ENCODE measurements around the gene GPER1. TPM values are rescaled to one million over a fixed set of nuclear protein-coding genes. Genes with fewer than 3 reads are reported as not detected.

GPER1 gene
- total RNA-seq, 2 donors from 2014 or later, result 5.5 to 6.6 TPM

- DNase-seq (ENCODE audit: low spot score), result no peak
- intact Hi-C loops (cut with DNase I), result no loop called here
Measured at GRCh38 chr7:1097120-1097504, 9.2 kb downstream of the GPER1 start.

- DNase-seq (ENCODE audit: low spot score), result no peak
- intact Hi-C loops (cut with DNase I), result no loop called here
Measured at GRCh38 chr7:1098243-1099153, 10.6 kb downstream of the GPER1 start.

GRCh38 chr7:1099154-1099542 lies 11.2 kb downstream of the GPER1 start:
- intact Hi-C loops (cut with DNase I), result no loop called here
- DNase-seq (ENCODE audit: low spot score), result no peak

- intact Hi-C loops (cut with DNase I), result no loop called here
- no peak for DNase-seq (ENCODE audit: low spot score)
Measured at GRCh38 chr7:1099637-1100036, 11.7 kb downstream of the GPER1 start.

- intact Hi-C loops (cut with DNase I), result no loop called here
- no peak for DNase-seq (ENCODE audit: low spot score)
Measured at GRCh38 chr7:1100386-1100785, 12.5 kb downstream of the GPER1 start.

GRCh38 chr7:1100834-1101562 lies 13.1 kb downstream of the GPER1 start:
- intact Hi-C loops (cut with DNase I), result no loop called here
- DNase-seq (ENCODE audit: low spot score), result no peak

GRCh38 chr7:1101563-1102431 lies 13.9 kb downstream of the GPER1 start:
- intact Hi-C loops (cut with DNase I), result no loop called here
- DNase-seq (ENCODE audit: low spot score), result no peak

- intact Hi-C loops (cut with DNase I), result no loop called here
- DNase-seq (ENCODE audit: low spot score), result no peak
Measured at GRCh38 chr7:1103009-1103788, 15.3 kb downstream of the GPER1 start.

- intact Hi-C loops (cut with DNase I), result no loop called here
Measured at GRCh38 chr7:1103789-1104515, 16.0 kb downstream of the GPER1 start.

GRCh38 chr7:1104516-1105179 lies 16.7 kb downstream of the GPER1 start:
- no peak for DNase-seq (ENCODE audit: low spot score)
- intact Hi-C loops (cut with DNase I), result no loop called here

More at GRCh38 chr7:1103789-1104515, 16.0 kb downstream of the GPER1 start:
- DNase-seq (ENCODE audit: low spot score), result peak; percentile 63

- intact Hi-C loops (cut with DNase I), result no loop called here
- DNase-seq (ENCODE audit: low spot score), result no peak
Measured at GRCh38 chr7:1105189-1105588, 17.3 kb downstream of the GPER1 start.

- peak; percentile 69 for DNase-seq (ENCODE audit: low spot score)
- intact Hi-C loops (cut with DNase I), result no loop called here
Measured at GRCh38 chr7:1106063-1106792, 18.3 kb downstream of the GPER1 start.

GRCh38 chr7:1106793-1107421 lies 19.0 kb downstream of the GPER1 start:
- peak; percentile 72 for DNase-seq (ENCODE audit: low spot score)
- intact Hi-C loops (cut with DNase I), result no loop called here

- DNase-seq (ENCODE audit: low spot score), result peak; percentile 67
- intact Hi-C loops (cut with DNase I), result no loop called here
Measured at GRCh38 chr7:1108264-1108920, 20.5 kb downstream of the GPER1 start.

- intact Hi-C loops (cut with DNase I), result no loop called here
- DNase-seq (ENCODE audit: low spot score), result peak; percentile 71
Measured at GRCh38 chr7:1109581-1110310, 21.8 kb downstream of the GPER1 start.
